Immature natural killer cell (primary cell): ENCODE results near the gene PIGQ. TPM values are rescaled to one million over a fixed set of nuclear protein-coding genes. Genes with fewer than 3 reads are reported as not detected.

ENCODE experiments used
- DNase-seq, 3 donors: peaks; one replicate each; pipeline ENCODE4 v3.0.0; 2022; ENCODE audit warnings: mixed read lengths in 1 of 3
- H3K27ac Mint-ChIP-seq, 6 donors: one replicate each; pipeline ENCODE4 v1.8.0; 2020; ENCODE audit warnings: mixed read lengths in 6 of 6, mild to moderate bottlenecking in 5 of 6, inconsistent platforms in 4 of 6, moderate library complexity in 3 of 6
- H3K27me3 Mint-ChIP-seq, 3 donors: one replicate each; pipeline ENCODE4 v1.8.0; 2020 to 2021; ENCODE audit warnings: low read depth in 3 of 3, mild to moderate bottlenecking in 3 of 3, mixed read lengths in 3 of 3, moderate library complexity in 3 of 3, inconsistent platforms in 1 of 3
- H3K36me3 Mint-ChIP-seq, 3 donors: one replicate each; pipeline ENCODE4 v1.8.0; 2020; ENCODE audit warnings: mixed read lengths in 3 of 3, inconsistent platforms in 2 of 3, mild to moderate bottlenecking in 2 of 3
- H3K4me1 Mint-ChIP-seq, 2 donors: one replicate each; pipeline ENCODE4 v1.8.0; 2020; ENCODE audit warnings: inconsistent platforms in 2 of 2, mild to moderate bottlenecking in 2 of 2, mixed read lengths in 2 of 2, moderate library complexity in 1 of 2
- H3K4me3 Mint-ChIP-seq, 5 donors: one replicate each; pipeline ENCODE4 v1.8.0; 2020; ENCODE audit warnings: mild to moderate bottlenecking in 5 of 5, mixed read lengths in 5 of 5, inconsistent platforms in 3 of 5, moderate library complexity in 3 of 5
- H3K9me3 Mint-ChIP-seq, 6 donors: one replicate each; pipeline ENCODE4 v1.8.0; 2020; ENCODE audit warnings: mild to moderate bottlenecking in 6 of 6, mixed read lengths in 6 of 6, inconsistent platforms in 4 of 6, moderate library complexity in 3 of 6
- polyA plus RNA-seq, 3 donors: library from polyadenylated mRNA; unstranded; fragments of 300-500 nt; fragmentation: Illumina TruSeq; gene quantifications; one replicate each; pipeline ENCODE4 v1.2.3, GENCODE V29; 2021

The PIGQ gene
- polyA plus RNA-seq, 3 donors from 2014 or later, result 10.5 to 17.7 (median 12.6) TPM

GRCh38 chr16:539901-540530 is 29.8 kb upstream of the PIGQ start:
- H3K36me3 Mint-ChIP-seq, result no peaks in the 10 kb centered on the region
- H3K4me3 Mint-ChIP-seq, result no peak overlapping the region
- peak overlapping the region in 1 of 6 donors; percentile 17 for H3K27ac Mint-ChIP-seq
- peaks cover 0 to 2% (median 0%) of the 10 kb centered on the region in 3 donors for H3K27me3 Mint-ChIP-seq
- H3K4me1 Mint-ChIP-seq, result peaks cover 0 to 8% of the 10 kb centered on the region in 2 donors
- no peaks in the 10 kb centered on the region for H3K9me3 Mint-ChIP-seq
- DNase-seq, result no peak

- no peaks in the 10 kb centered on the region for H3K9me3 Mint-ChIP-seq
- H3K27ac Mint-ChIP-seq, result no peak overlapping the region
- H3K27me3 Mint-ChIP-seq, result peaks cover 0 to 2% (median 2%) of the 10 kb centered on the region in 3 donors
Measured at GRCh38 chr16:540645-541340, 29.0 kb upstream of the PIGQ start.

DNA sequence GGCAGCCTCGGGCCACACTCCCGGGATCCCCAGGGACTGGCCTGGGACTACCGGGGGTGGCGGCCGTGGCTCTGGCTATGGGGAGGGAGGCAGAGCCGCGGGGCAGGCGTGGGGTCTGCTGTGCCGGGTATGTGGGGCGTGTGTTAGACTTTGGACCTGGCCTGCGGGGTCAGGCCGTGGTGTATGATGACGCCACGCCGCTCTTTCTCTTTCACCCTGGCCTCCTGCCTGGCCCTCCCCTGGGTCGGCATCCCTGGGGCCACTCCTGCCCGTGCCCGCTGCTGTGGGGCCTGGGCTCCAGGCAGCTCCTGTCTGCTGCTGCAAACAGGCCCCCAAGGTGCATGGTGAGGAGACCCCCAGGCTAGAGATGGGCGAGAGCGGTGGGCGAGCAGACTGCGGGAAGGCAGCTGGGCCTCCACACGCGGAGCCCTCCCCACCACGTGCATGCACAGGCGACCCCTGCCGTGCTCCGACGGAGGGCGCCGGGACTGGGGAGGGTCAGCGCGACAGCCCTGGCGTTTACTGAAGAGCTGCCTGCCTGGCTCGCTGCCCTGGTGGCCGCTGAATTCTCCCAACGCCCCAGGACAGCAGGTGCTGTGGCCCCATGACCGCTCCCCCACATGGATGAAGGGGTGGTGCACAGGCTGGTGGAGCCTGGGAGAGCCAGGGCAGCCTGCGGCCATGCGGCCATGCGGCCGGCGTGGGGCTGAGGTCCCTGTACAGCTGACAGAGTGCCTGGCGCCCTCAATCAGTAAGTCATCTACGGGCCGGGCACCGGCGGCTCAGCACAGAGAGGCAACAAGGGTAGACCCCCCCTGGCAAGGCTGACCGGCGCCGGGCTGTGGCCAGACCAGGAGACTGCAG is 26.2 kb upstream of the PIGQ start:
- peaks cover 0 to 7% (median 2%) of the 10 kb centered on the region in 3 donors for H3K27me3 Mint-ChIP-seq
- no peak for DNase-seq
- H3K4me1 Mint-ChIP-seq, result peaks cover 0 to 9% of the 10 kb centered on the region in 2 donors
- H3K36me3 Mint-ChIP-seq, result no peaks in the 10 kb centered on the region
- H3K27ac Mint-ChIP-seq, result no peak overlapping the region
- no peaks in the 10 kb centered on the region for H3K9me3 Mint-ChIP-seq
- H3K4me3 Mint-ChIP-seq, result no peak overlapping the region

More at GRCh38 chr16:540645-541340, 29.0 kb upstream of the PIGQ start:
- peaks cover 0 to 8% of the 10 kb centered on the region in 2 donors for H3K4me1 Mint-ChIP-seq
- no peaks in the 10 kb centered on the region for H3K36me3 Mint-ChIP-seq
- H3K4me3 Mint-ChIP-seq, result no peak overlapping the region
- no peak for DNase-seq

- Mint-ChIP-seq H3K4me3 (no peak overlapping the region), H3K27ac (no peak overlapping the region), H3K9me3 (no peaks in the 10 kb centered on the region), H3K4me1 (peaks cover 0 to 9% of the 10 kb centered on the region in 2 donors), H3K36me3 (no peaks in the 10 kb centered on the region), H3K27me3 (peaks cover 0 to 7% (median 2%) of the 10 kb centered on the region in 3 donors)
- DNase-seq, result no peak
Measured at GRCh38 chr16:544517-544916, 25.3 kb upstream of the PIGQ start.

DNA sequence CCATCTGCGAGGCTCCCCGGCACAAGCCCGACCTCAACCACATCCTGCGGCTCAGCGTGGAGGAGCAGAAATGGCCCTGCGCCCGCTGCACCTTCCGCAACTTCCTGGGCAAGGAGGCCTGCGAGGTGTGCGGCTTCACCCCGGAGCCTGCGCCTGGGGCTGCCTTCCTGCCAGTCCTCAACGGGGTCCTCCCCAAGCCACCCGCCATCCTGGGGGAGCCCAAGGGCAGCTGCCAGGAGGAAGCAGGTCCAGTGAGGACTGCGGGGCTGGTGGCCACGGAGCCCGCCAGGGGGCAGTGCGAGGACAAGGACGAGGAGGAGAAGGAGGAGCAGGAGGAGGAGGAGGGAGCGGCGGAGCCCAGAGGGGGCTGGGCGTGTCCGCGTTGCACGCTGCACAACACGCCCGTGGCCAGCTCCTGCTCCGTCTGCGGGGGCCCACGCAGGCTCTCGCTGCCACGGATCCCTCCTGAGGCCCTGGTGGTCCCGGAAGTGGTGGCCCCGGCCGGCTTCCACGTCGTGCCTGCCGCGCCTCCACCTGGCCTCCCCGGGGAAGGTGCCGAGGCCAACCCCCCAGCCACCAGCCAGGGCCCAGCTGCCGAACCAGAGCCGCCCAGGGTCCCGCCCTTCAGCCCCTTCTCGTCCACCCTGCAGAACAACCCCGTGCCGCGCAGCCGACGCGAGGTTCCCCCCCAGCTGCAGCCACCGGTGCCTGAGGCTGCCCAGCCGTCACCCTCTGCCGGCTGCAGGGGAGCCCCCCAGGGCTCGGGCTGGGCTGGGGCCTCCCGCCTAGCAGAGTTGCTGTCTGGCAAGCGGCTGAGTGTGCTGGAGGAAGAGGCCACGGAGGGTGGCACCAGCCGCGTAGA is 22.6 kb upstream of the PIGQ start:
- Mint-ChIP-seq H3K4me3 (no peak overlapping the region), H3K9me3 (no peaks in the 10 kb centered on the region)

GRCh38 chr16:548586-548985 is 21.2 kb upstream of the PIGQ start:
- H3K27ac Mint-ChIP-seq, result no peak overlapping the region
- H3K27me3 Mint-ChIP-seq, result peaks cover 0 to 6% (median 2%) of the 10 kb centered on the region in 3 donors
- no peak overlapping the region for H3K4me3 Mint-ChIP-seq
- H3K4me1 Mint-ChIP-seq, result peaks cover 0 to 5% of the 10 kb centered on the region in 2 donors
- DNase-seq, result no peak
- no peaks in the 10 kb centered on the region for H3K36me3 Mint-ChIP-seq
- no peaks in the 10 kb centered on the region for H3K9me3 Mint-ChIP-seq

More for the DNA sequence above, 22.6 kb upstream of the PIGQ start:
- H3K27ac Mint-ChIP-seq, result no peak overlapping the region
- no peaks in the 10 kb centered on the region for H3K36me3 Mint-ChIP-seq
- peaks cover 0 to 6% (median 2%) of the 10 kb centered on the region in 3 donors for H3K27me3 Mint-ChIP-seq
- peaks cover 0 to 8% of the 10 kb centered on the region in 2 donors for H3K4me1 Mint-ChIP-seq
- peak; percentile 31 to 58 (median 53) for DNase-seq

DNA sequence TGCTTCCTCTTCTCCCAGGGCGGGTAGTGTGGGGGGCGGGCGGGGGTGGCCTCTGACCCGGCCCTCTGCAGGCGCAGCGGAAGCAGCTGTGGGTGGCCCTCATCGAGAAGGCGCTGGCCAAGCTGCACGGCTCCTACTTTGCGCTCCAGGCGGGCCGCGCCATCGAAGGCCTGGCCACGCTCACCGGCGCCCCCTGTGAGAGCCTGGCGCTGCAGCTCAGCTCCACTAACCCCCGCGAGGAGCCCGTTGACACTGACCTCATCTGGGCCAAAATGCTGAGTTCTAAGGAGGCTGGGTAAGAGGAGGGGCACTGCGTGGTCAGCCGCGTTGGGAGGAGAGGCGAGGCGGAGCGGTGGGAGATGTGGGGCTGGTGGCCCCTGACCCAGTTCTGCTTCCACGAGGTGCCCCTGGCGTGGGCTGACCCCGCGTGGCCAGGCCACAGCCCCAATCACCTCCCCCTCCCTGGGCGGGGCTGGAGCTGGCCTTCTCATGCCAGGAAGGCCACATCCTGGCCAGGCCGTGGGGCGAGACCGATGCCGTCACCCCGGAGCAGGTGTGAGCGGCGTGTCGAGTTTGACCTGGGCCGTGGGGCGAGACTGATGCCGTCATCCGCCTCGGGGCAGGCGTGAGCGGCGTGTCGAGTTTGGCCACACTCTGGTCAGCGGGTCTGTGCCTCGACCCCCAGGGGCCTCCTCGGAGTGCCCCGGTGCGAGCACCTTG is 20.1 kb upstream of the PIGQ start:
- DNase-seq, result no peak
- H3K4me3 Mint-ChIP-seq, result no peak overlapping the region
- no peaks in the 10 kb centered on the region for H3K9me3 Mint-ChIP-seq
- H3K27me3 Mint-ChIP-seq, result peaks cover 0 to 6% (median 2%) of the 10 kb centered on the region in 3 donors
- H3K4me1 Mint-ChIP-seq, result peaks cover 0 to 3% of the 10 kb centered on the region in 2 donors
- no peak overlapping the region for H3K27ac Mint-ChIP-seq
- no peaks in the 10 kb centered on the region for H3K36me3 Mint-ChIP-seq

DNA sequence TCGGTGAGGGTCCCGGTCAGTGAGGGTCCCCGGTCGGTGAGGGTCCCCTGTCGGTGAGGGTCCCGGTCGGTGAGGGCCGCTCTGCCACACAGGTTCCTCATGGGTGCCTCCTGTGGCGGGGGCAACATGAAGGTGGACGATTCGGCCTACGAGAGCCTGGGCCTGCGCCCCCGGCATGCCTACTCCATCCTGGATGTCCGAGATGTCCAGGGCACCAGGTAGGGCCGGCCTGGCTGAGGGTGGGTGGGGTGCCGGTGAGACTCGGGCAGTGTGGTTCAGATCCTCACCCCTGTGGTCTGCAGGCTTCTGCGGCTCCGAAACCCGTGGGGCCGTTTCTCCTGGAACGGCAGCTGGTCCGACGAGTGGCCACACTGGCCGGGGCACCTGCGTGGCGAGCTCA is 18.6 kb upstream of the PIGQ start:
- Mint-ChIP-seq H3K27ac (no peak overlapping the region), H3K36me3 (no peaks in the 10 kb centered on the region), H3K27me3 (peaks cover 0 to 6% (median 0%) of the 10 kb centered on the region in 3 donors), H3K4me3 (no peak overlapping the region), H3K4me1 (no peaks in the 10 kb centered on the region), H3K9me3 (no peaks in the 10 kb centered on the region)
- no peak for DNase-seq

DNA sequence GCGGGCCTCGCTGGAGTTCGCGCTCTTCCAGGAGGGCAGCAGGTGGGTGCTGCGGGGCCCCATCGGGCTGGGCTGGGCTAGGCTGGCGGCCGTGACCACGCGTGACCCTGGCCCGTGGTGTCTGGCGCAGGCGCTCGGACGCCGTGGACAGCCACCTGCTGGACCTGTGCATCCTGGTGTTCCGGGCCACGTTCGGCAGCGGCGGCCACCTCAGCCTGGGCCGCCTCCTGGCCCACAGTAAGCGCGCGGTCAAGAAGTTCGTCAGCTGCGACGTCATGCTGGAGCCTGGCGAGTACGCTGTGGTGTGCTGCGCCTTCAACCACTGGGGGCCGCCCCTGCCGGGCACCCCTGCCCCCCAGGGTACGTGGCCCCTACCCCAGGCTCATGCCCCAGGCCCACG is 17.6 kb upstream of the PIGQ start:
- Mint-ChIP-seq H3K27me3 (peaks cover 0 to 2% (median 0%) of the 10 kb centered on the region in 3 donors), H3K9me3 (no peaks in the 10 kb centered on the region), H3K4me1 (no peaks in the 10 kb centered on the region), H3K27ac (no peak overlapping the region), H3K36me3 (no peaks in the 10 kb centered on the region), H3K4me3 (no peak overlapping the region)
- no peak for DNase-seq

DNA sequence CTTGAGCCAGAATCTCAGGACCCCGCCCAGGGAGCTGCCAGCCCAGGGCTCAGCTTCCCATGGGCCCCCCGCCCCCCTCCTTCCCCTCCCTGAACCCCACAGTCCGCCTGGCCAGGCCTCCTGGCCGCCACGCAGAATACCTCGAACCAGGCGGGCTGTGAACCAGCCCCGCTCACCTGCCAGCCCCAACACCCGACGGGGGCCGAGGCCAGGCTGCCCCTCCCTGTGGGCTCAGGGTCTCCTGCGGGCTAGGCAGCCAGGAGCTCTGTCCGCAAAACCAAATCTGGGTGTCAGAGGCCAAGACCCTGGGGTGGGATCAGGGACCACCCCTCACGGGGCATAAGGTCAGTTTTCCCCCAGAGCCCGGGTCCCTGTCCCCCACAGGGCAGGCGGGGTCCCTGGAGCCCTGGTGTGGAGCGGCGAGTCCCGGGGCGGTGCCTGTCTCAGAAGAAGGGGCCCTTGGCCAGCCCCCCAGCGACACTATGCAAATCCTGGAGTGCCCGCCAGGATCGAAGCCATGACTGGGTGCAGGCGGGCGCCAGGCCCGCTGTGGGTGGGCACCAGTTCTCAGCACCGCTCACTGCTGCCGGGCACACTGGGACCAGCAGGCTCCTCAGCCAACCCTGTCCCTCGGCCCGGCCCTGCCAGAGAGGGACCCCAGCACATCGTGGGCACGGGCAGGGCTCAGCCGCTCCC is 16.0 kb upstream of the PIGQ start:
- Mint-ChIP-seq H3K27me3 (peaks cover 0 to 3% (median 0%) of the 10 kb centered on the region in 3 donors), H3K4me1 (no peaks in the 10 kb centered on the region), H3K27ac (no peak overlapping the region), H3K36me3 (no peaks in the 10 kb centered on the region), H3K4me3 (no peak overlapping the region), H3K9me3 (no peaks in the 10 kb centered on the region)
- no peak for DNase-seq

- Mint-ChIP-seq H3K9me3 (no peaks in the 10 kb centered on the region), H3K27me3 (peaks cover 0 to 3% (median 0%) of the 10 kb centered on the region in 3 donors), H3K4me1 (no peaks in the 10 kb centered on the region), H3K27ac (peak overlapping the region in 1 of 6 donors; percentile 39), H3K36me3 (no peaks in the 10 kb centered on the region), H3K4me3 (no peak overlapping the region)
- no peak for DNase-seq
Measured at GRCh38 chr16:554297-554621, 15.5 kb upstream of the PIGQ start.

- DNase-seq, result peak in 1 of 3 donors; percentile 66
- Mint-ChIP-seq H3K27me3 (peaks cover 0 to 5% (median 0%) of the 10 kb centered on the region in 3 donors), H3K36me3 (no peaks in the 10 kb centered on the region), H3K27ac (peak overlapping the region in 2 of 6 donors; percentile 35 to 39), H3K9me3 (no peaks in the 10 kb centered on the region), H3K4me1 (no peaks in the 10 kb centered on the region), H3K4me3 (no peak overlapping the region)
Measured at GRCh38 chr16:554640-555365, 15.0 kb upstream of the PIGQ start.
